HepG2 (cell line): ENCODE results near the gene NRN1L. TPM values are rescaled to one million over a fixed set of nuclear protein-coding genes. Genes with fewer than 3 reads are reported as not detected.

Experiments used
- ATRX ChIP-seq: sonication (generic); formaldehyde crosslinking; IDR thresholded peaks from 2 replicates; pipeline ENCODE4 v1.4.0; 2020; ENCODE audit warnings: missing genetic modification reagents, borderline replicate concordance
- CENPBD1 ChIP-seq: sonication (generic); formaldehyde crosslinking; IDR thresholded peaks from 2 replicates; pipeline ENCODE4 v1.8.0; 2022; ENCODE audit warnings: missing genetic modification reagents, low read depth, mild to moderate bottlenecking, borderline replicate concordance
- CHCHD3 ChIP-seq: sonication (generic); formaldehyde crosslinking; IDR thresholded peaks from 2 replicates; pipeline ENCODE4 v1.8.0; 2022; ENCODE audit warnings: mild to moderate bottlenecking, missing genetic modification reagents, moderate library complexity
- CHD4 ChIP-seq: fragments of 200-600 bp; sonication (generic); IDR thresholded peaks from 2 replicates; pipeline ENCODE4 v1.7.0; 2017; ENCODE audit warnings: mild to moderate bottlenecking, low read length, borderline replicate concordance
- DNMT3B ChIP-seq: conservative IDR thresholded peaks from 2 replicates; pipeline ENCODE4 v1.6.1; 2016; ENCODE audit warnings: missing biosample characterization, control low read depth
- KIAA2018 ChIP-seq: sonication (generic); formaldehyde crosslinking; IDR thresholded peaks from 2 replicates; pipeline ENCODE4 v1.5.0; 2020; ENCODE audit warnings: mild to moderate bottlenecking, missing genetic modification reagents, borderline replicate concordance
- MEIS1 ChIP-seq: sonication (generic); formaldehyde crosslinking; IDR thresholded peaks from 2 replicates; pipeline ENCODE4 v1.9.0; 2021; ENCODE audit warnings: mild to moderate bottlenecking, missing genetic modification reagents, moderate library complexity, borderline replicate concordance
- MTERF4 ChIP-seq: sonication (generic); formaldehyde crosslinking; IDR thresholded peaks from 2 replicates; pipeline ENCODE4 v1.8.0; 2023; ENCODE audit warnings: mild to moderate bottlenecking, missing genetic modification reagents
- NR0B2 ChIP-seq: sonication (generic); formaldehyde crosslinking; IDR thresholded peaks from 2 replicates; pipeline ENCODE4 v1.4.0; 2020; ENCODE audit warnings: mild to moderate bottlenecking, missing genetic modification reagents
- NR2F6 ChIP-seq, 2 experiments: IDR thresholded peaks; 2 replicates each; pipeline ENCODE4 v1.6.1; 2016; ENCODE audit warnings: antibody characterized with exemption in 1 of 2, mild to moderate bottlenecking in 1 of 2
- TCF7L2 ChIP-seq: IDR thresholded peaks from 2 replicates; pipeline ENCODE4 v1.6.1; 2011; ENCODE audit warnings: mild to moderate bottlenecking, low read depth, low read length, moderate library complexity
- ZNF17 ChIP-seq: sonication (generic); formaldehyde crosslinking; IDR thresholded peaks from 2 replicates; pipeline ENCODE4 v1.5.0; 2020; ENCODE audit warnings: mild to moderate bottlenecking, missing genetic modification reagents
- ZNF776 ChIP-seq: sonication (generic); formaldehyde crosslinking; IDR thresholded peaks from 2 replicates; pipeline ENCODE4 v1.4.0; 2020; ENCODE audit warnings: mild to moderate bottlenecking, missing genetic modification reagents
- ZNF891 ChIP-seq: sonication (generic); formaldehyde crosslinking; IDR thresholded peaks from 2 replicates; pipeline ENCODE4 v1.5.0; 2020; ENCODE audit warnings: mild to moderate bottlenecking, missing genetic modification reagents
- polyA plus RNA-seq, 8 experiments: library from polyadenylated mRNA; depleted of rRNA in 3 of 8; stranded (reverse) in 7 of 8; unstranded in 1 of 8; fragments of >200 nt; fragmentation: Illumina TruSeq in 4 of 8; extraction: Trizol in 4 of 8; gene quantifications; 2 replicates each; pipeline versions ENCODE4 v1.2.1 to v1.2.3, GENCODE V29; 2011 to 2016; ENCODE audit warnings: low read depth in 4 of 8, missing spikeins in 1 of 8, mixed read lengths in 1 of 8; ENCODE audit not compliant: insufficient read depth in 1 of 8
- total RNA-seq, 5 experiments: library from RNA; depleted of rRNA; stranded (reverse); fragments of >200 nt; fragmentation: Illumina TruSeq; extraction: Trizol; gene quantifications; 2 replicates each; pipeline ENCODE4 v1.2.3, GENCODE V29; 2016; ENCODE audit warnings: low read depth in 1 of 5

The NRN1L gene
- total and polyA plus RNA-seq, 2 of the 13 experiments (the other 11 are each of a cell fraction or from before 2014, with no cell fraction given) = 0.53 to 1.2 TPM

GRCh38 chr16:67847064-67847861 lies 37.4 kb upstream of the NRN1L start, which contains the start of gene CENPT (continued):
- TF ChIP-seq CHCHD3 (CRISPR knock-in tag) (no peak), DNMT3B (CRISPR knock-in tag) (no peak), NR0B2 (CRISPR knock-in tag) (0 out of 2 replicates have a peak, but pooled peaks have one; percentile 18), MTERF4 (CRISPR knock-in tag) (0 out of 2 replicates have a peak, but pooled peaks have one; percentile 41), NR2F6 (IDR thresholded peaks at IDR 0.05) (no peak), NR2F6 (CRISPR knock-in tag; IDR thresholded peaks at IDR 0.05) (no peak), ZNF17 (CRISPR knock-in tag) (no peak), ZNF891 (CRISPR knock-in tag) (0 out of 2 replicates have a peak, but pooled peaks have one; percentile 46), KIAA2018 (no peak), TCF7L2 (no peak), ZNF776 (CRISPR knock-in tag) (no peak), MEIS1 (CRISPR knock-in tag) (0 out of 2 replicates have a peak, but pooled peaks have one; percentile 20), CENPBD1 (CRISPR knock-in tag) (no peak), ATRX (CRISPR knock-in tag) (0 out of 2 replicates have a peak, but pooled peaks have one; percentile 42), CHD4 (no peak)
